CD8-positive, alpha-beta memory T cell (primary cell): Measurements from ENCODE around the gene MTHFD2L. TPM values are rescaled to one million over a fixed set of nuclear protein-coding genes. Genes with fewer than 3 reads are reported as not detected.

ENCODE experiments used
- CTCF ChIA-PET: fragments of 350-600 bp; sonication (Branson Sonifier 250); formaldehyde crosslinking; loops from one replicate; lab custom pipeline; 2021; ENCODE audit warnings: antibody characterized with exemption; lab: Charles Lee
- POLR2A ChIA-PET: fragments of 350-600 bp; sonication (Branson Sonifier 250); formaldehyde crosslinking; loops from one replicate; lab custom pipeline; 2021; ENCODE audit warnings: antibody characterized with exemption; lab: Charles Lee
- DNase-seq, 5 donors: peaks; one replicate each; pipeline versions ENCODE4 v3.0.0 to v3.0.0-alpha.2; 2020 to 2022; ENCODE audit warnings: mixed read lengths in 1 of 5
- H3K27ac ChIP-seq: one replicate; pipeline ENCODE4 v1.7.0; 2013; ENCODE audit warnings: low read depth, mild to moderate bottlenecking, low read length, moderate library complexity
- H3K27me3 ChIP-seq: 2 replicates; pipeline ENCODE4 v1.7.0; 2013; ENCODE audit warnings: low read length, mild to moderate bottlenecking; ENCODE audit not compliant: insufficient read depth, poor library complexity, severe bottlenecking
- H3K36me3 ChIP-seq: 2 replicates; pipeline ENCODE4 v1.7.0; 2013; ENCODE audit warnings: mild to moderate bottlenecking, low read length, moderate library complexity; ENCODE audit not compliant: insufficient read depth
- H3K4me1 ChIP-seq: 2 replicates; pipeline ENCODE4 v1.7.0; 2013; ENCODE audit warnings: mild to moderate bottlenecking, low read length, moderate library complexity; ENCODE audit not compliant: insufficient read depth
- H3K4me3 ChIP-seq: 2 replicates; pipeline ENCODE4 v1.7.0; 2013; ENCODE audit warnings: mild to moderate bottlenecking, low read length
- H3K9me3 ChIP-seq: 2 replicates; pipeline ENCODE4 v1.7.0; 2013; ENCODE audit warnings: mild to moderate bottlenecking, low read length
- H3K27ac Mint-ChIP-seq, 8 donors: one replicate each; pipeline ENCODE4 v1.8.0; 2020 to 2021; ENCODE audit warnings: mixed read lengths in 8 of 8, mild to moderate bottlenecking in 6 of 8, inconsistent platforms in 3 of 8, moderate library complexity in 3 of 8
- H3K27me3 Mint-ChIP-seq, 2 donors: one replicate each; pipeline ENCODE4 v1.8.0; 2020 to 2021; ENCODE audit warnings: mixed read lengths in 2 of 2, mild to moderate bottlenecking in 1 of 2, moderate library complexity in 1 of 2
- H3K36me3 Mint-ChIP-seq, 3 donors: one replicate each; pipeline ENCODE4 v1.8.0; 2020 to 2021; ENCODE audit warnings: mixed read lengths in 3 of 3, inconsistent platforms in 1 of 3, mild to moderate bottlenecking in 1 of 3
- H3K4me1 Mint-ChIP-seq, 3 donors: one replicate each; pipeline ENCODE4 v1.8.0; 2020 to 2021; ENCODE audit warnings: mixed read lengths in 3 of 3, inconsistent platforms in 1 of 3, mild to moderate bottlenecking in 1 of 3
- H3K4me3 Mint-ChIP-seq, 7 donors: one replicate each; pipeline ENCODE4 v1.8.0; 2020 to 2021; ENCODE audit warnings: mixed read lengths in 7 of 7, mild to moderate bottlenecking in 6 of 7, moderate library complexity in 4 of 7, inconsistent platforms in 2 of 7
- H3K9me3 Mint-ChIP-seq, 5 donors: one replicate each; pipeline ENCODE4 v1.8.0; 2020 to 2022; ENCODE audit warnings: mixed read lengths in 5 of 5, mild to moderate bottlenecking in 3 of 5, moderate library complexity in 2 of 5, inconsistent platforms in 1 of 5
- polyA plus RNA-seq: library from polyadenylated mRNA; unstranded; fragments of 300-500 nt; fragmentation: Illumina TruSeq; gene quantifications from one replicate; pipeline ENCODE4 v1.2.3, GENCODE V29; 2021
- total RNA-seq, 2 experiments: library from RNA; stranded (reverse); gene quantifications; one replicate each; pipeline ENCODE4 v1.2.3, GENCODE V29; 2021

Gene MTHFD2L
- total and polyA plus RNA-seq, 3 experiments from 2014 or later, result 5.0 to 8.5 (median 7.5) TPM

DNA sequence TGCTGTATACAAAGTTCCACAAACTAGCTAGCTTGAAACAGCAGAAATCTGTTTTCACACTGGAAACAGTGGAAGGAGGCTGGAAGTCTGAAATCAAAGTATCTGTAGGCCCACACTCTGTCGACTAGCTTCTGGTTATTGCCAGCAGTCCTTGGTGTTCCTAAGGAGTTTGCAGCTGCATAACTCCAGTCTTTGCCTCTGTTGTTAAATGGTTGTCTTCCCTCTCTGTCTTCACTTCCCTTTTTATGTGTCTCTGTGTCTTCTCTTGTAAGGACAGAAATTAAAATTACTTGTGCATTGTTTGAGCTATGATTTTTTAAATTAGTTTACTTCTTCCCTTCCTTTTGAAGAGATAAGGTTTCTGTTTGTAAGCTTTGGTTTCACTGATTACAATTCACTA lies 8.2 kb downstream of the MTHFD2L start:
- Histone ChIP-seq H3K27ac (no peak overlapping the region), H3K36me3 (peaks cover 4% of the 10 kb centered on the region), H3K27me3 (no peaks in the 10 kb centered on the region), H3K4me3 (no peak overlapping the region), H3K4me1 (no peaks in the 10 kb centered on the region), H3K9me3 (no peaks in the 10 kb centered on the region)
- peaks cover 0 to 16% (median 2%) of the 10 kb centered on the region in 3 donors for H3K4me1 Mint-ChIP-seq
- peaks cover 5 to 20% (median 15%) of the 10 kb centered on the region in 3 donors for H3K36me3 Mint-ChIP-seq
- H3K27ac Mint-ChIP-seq, result no peak overlapping the region
- H3K9me3 Mint-ChIP-seq, result no peaks in the 10 kb centered on the region
- no peak overlapping the region for H3K4me3 Mint-ChIP-seq
- no peaks in the 10 kb centered on the region for H3K27me3 Mint-ChIP-seq
- DNase-seq, result no peak
- ChIA-PET CTCF (no interaction called here), POLR2A (no interaction called here)

DNA sequence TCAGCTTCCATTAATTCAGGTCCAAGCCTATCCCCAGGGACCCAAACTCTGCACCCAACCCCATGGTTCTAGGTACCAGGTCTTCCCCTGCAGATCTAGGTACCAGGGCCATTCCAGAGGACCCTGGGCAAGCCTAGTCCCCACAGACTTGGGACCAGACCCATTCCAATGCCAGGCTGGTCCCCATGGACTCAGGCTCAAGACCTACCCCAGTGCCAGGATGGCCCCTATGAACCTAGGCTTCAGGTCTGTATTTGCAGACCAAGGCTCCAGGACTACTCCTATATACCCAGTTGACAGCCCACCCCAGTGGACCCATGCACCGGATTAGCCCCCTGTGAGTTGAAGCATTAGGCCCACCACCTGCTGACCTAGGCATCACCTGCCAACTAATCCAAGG lies 8.9 kb downstream of the MTHFD2L start:
- Mint-ChIP-seq H3K36me3 (peaks cover 3 to 14% (median 10%) of the 10 kb centered on the region in 3 donors), H3K27me3 (no peaks in the 10 kb centered on the region), H3K9me3 (no peaks in the 10 kb centered on the region), H3K4me3 (no peak overlapping the region), H3K27ac (no peak overlapping the region), H3K4me1 (peaks cover 0 to 9% (median 0%) of the 10 kb centered on the region in 3 donors)
- Histone ChIP-seq H3K9me3 (no peaks in the 10 kb centered on the region), H3K27ac (no peak overlapping the region), H3K4me1 (no peaks in the 10 kb centered on the region), H3K4me3 (no peak overlapping the region), H3K36me3 (no peaks in the 10 kb centered on the region), H3K27me3 (no peaks in the 10 kb centered on the region)
- ChIA-PET CTCF (no interaction called here), POLR2A (no interaction called here)
- DNase-seq, result no peak

DNA sequence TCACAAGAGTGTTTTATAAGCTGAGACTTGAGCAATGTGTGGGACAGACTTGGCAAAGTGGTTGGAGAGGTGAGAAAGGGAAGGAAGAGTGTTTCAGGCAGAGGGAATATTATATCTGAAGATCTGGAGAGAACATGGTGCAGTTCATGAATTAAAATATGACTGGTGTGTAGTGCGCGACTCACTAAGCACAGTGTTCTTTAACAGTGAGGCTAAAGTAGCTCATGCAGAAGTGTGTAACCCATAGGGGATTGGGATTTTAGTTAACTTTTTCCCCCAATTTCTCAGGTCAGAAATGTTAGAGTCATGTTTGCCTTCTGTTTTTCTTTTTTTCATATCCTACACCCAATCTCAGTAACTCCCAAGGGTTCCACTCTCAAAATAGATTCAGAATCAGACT lies 9.7 kb downstream of the MTHFD2L start:
- no peaks in the 10 kb centered on the region for H3K9me3 ChIP-seq
- Mint-ChIP-seq H3K9me3 (no peaks in the 10 kb centered on the region), H3K4me3 (no peak overlapping the region), H3K36me3 (peaks cover 0 to 9% (median 9%) of the 10 kb centered on the region in 3 donors), H3K27ac (no peak overlapping the region), H3K4me1 (peaks cover 0 to 5% (median 0%) of the 10 kb centered on the region in 3 donors), H3K27me3 (no peaks in the 10 kb centered on the region)
- no peak overlapping the region for H3K27ac ChIP-seq
- H3K36me3 ChIP-seq, result no peaks in the 10 kb centered on the region
- H3K27me3 ChIP-seq, result no peaks in the 10 kb centered on the region
- H3K4me3 ChIP-seq, result no peak overlapping the region
- CTCF ChIA-PET, result no interaction called here
- POLR2A ChIA-PET, result no interaction called here
- H3K4me1 ChIP-seq, result no peaks in the 10 kb centered on the region
- no peak for DNase-seq

GRCh38 chr4:74168841-74169240 lies 10.9 kb downstream of the MTHFD2L start:
- peaks cover 0 to 5% (median 0%) of the 10 kb centered on the region in 3 donors for H3K4me1 Mint-ChIP-seq
- H3K36me3 Mint-ChIP-seq, result peaks cover 0 to 7% (median 6%) of the 10 kb centered on the region in 3 donors
- H3K9me3 ChIP-seq, result no peaks in the 10 kb centered on the region
- no peaks in the 10 kb centered on the region for H3K4me1 ChIP-seq
- no peaks in the 10 kb centered on the region for H3K9me3 Mint-ChIP-seq
- CTCF ChIA-PET, result no interaction called here
- H3K36me3 ChIP-seq, result no peaks in the 10 kb centered on the region
- POLR2A ChIA-PET, result no interaction called here
- no peak overlapping the region for H3K27ac ChIP-seq
- no peak for DNase-seq
- no peaks in the 10 kb centered on the region for H3K27me3 Mint-ChIP-seq
- H3K27me3 ChIP-seq, result no peaks in the 10 kb centered on the region
- no peak overlapping the region for H3K27ac Mint-ChIP-seq
- no peak overlapping the region for H3K4me3 ChIP-seq
- H3K4me3 Mint-ChIP-seq, result no peak overlapping the region

- CTCF ChIA-PET, result no interaction called here
- H3K4me3 ChIP-seq, result no peak overlapping the region
- H3K27me3 ChIP-seq, result no peaks in the 10 kb centered on the region
- Mint-ChIP-seq H3K4me1 (peaks cover 0 to under 1% (median 0%) of the 10 kb centered on the region in 3 donors), H3K4me3 (no peak overlapping the region), H3K36me3 (peaks cover 0 to 11% (median 2%) of the 10 kb centered on the region in 3 donors), H3K9me3 (no peaks in the 10 kb centered on the region), H3K27me3 (no peaks in the 10 kb centered on the region), H3K27ac (no peak overlapping the region)
- no peak for DNase-seq
- H3K9me3 ChIP-seq, result no peaks in the 10 kb centered on the region
- H3K36me3 ChIP-seq, result no peaks in the 10 kb centered on the region
- POLR2A ChIA-PET, result no interaction called here
- no peaks in the 10 kb centered on the region for H3K4me1 ChIP-seq
- H3K27ac ChIP-seq, result no peak overlapping the region
These were observed 15.4 kb downstream of the MTHFD2L start for GRCh38 chr4:74173321-74173720.

GRCh38 chr4:74174421-74174820 lies 16.5 kb downstream of the MTHFD2L start:
- H3K4me1 Mint-ChIP-seq, result no peaks in the 10 kb centered on the region
- H3K27ac Mint-ChIP-seq, result no peak overlapping the region
- Histone ChIP-seq H3K4me1 (no peaks in the 10 kb centered on the region), H3K4me3 (no peak overlapping the region), H3K27ac (no peak overlapping the region), H3K27me3 (no peaks in the 10 kb centered on the region), H3K9me3 (no peaks in the 10 kb centered on the region), H3K36me3 (no peaks in the 10 kb centered on the region)
- H3K9me3 Mint-ChIP-seq, result no peaks in the 10 kb centered on the region
- no peaks in the 10 kb centered on the region for H3K27me3 Mint-ChIP-seq
- peaks cover 0 to 11% (median 2%) of the 10 kb centered on the region in 3 donors for H3K36me3 Mint-ChIP-seq
- no peak for DNase-seq
- CTCF ChIA-PET, result no interaction called here
- POLR2A ChIA-PET, result no interaction called here
- no peak overlapping the region for H3K4me3 Mint-ChIP-seq

- no peaks in the 10 kb centered on the region for H3K27me3 ChIP-seq
- H3K4me1 ChIP-seq, result no peaks in the 10 kb centered on the region
- H3K9me3 ChIP-seq, result no peaks in the 10 kb centered on the region
- H3K36me3 Mint-ChIP-seq, result peaks cover 0 to 11% (median 2%) of the 10 kb centered on the region in 3 donors
- H3K4me3 ChIP-seq, result no peak overlapping the region
- H3K36me3 ChIP-seq, result no peaks in the 10 kb centered on the region
- H3K9me3 Mint-ChIP-seq, result no peaks in the 10 kb centered on the region
- no peak overlapping the region for H3K27ac Mint-ChIP-seq
- DNase-seq, result no peak
- no peak overlapping the region for H3K27ac ChIP-seq
- ChIA-PET POLR2A (no interaction called here), CTCF (no interaction called here)
- no peak overlapping the region for H3K4me3 Mint-ChIP-seq
- H3K27me3 Mint-ChIP-seq, result no peaks in the 10 kb centered on the region
- no peaks in the 10 kb centered on the region for H3K4me1 Mint-ChIP-seq
These were observed 17.0 kb downstream of the MTHFD2L start for GRCh38 chr4:74174941-74175340.

GRCh38 chr4:74175379-74175778 lies 17.5 kb downstream of the MTHFD2L start:
- ChIA-PET CTCF (no interaction called here), POLR2A (no interaction called here)
- H3K4me1 Mint-ChIP-seq, result no peaks in the 10 kb centered on the region
- Histone ChIP-seq H3K36me3 (no peaks in the 10 kb centered on the region), H3K27me3 (no peaks in the 10 kb centered on the region), H3K4me3 (no peak overlapping the region), H3K9me3 (no peaks in the 10 kb centered on the region), H3K27ac (no peak overlapping the region), H3K4me1 (no peaks in the 10 kb centered on the region)
- H3K27ac Mint-ChIP-seq, result no peak overlapping the region
- H3K9me3 Mint-ChIP-seq, result no peaks in the 10 kb centered on the region
- no peaks in the 10 kb centered on the region for H3K27me3 Mint-ChIP-seq
- H3K4me3 Mint-ChIP-seq, result no peak overlapping the region
- H3K36me3 Mint-ChIP-seq, result peaks cover 0 to 11% (median 2%) of the 10 kb centered on the region in 3 donors
- no peak for DNase-seq

DNA sequence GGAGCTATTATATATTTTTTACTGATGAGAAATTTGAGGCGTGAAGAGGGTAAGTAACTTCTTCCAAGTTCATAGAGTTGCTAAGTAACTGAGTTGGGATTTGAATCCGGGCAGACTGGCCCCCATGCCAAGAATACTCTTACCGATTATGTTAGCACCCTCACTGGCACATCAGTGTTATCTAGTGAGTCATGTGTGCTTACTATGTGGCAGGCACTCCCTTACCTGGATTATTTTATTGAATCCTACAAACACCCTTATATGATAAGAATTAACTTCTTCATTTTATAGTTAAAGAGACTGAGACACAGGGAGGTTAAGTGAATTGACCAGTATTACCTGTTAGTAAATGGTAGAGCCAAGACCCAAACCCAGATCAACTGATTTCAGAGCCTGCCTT lies 20.9 kb downstream of the MTHFD2L start:
- H3K9me3 Mint-ChIP-seq, result no peaks in the 10 kb centered on the region
- CTCF ChIA-PET, result no interaction called here

More for the DNA sequence above, 20.9 kb downstream of the MTHFD2L start:
- peaks cover 0 to 13% (median 2%) of the 10 kb centered on the region in 3 donors for H3K36me3 Mint-ChIP-seq
- Histone ChIP-seq H3K4me3 (no peak overlapping the region), H3K36me3 (no peaks in the 10 kb centered on the region), H3K27me3 (no peaks in the 10 kb centered on the region), H3K9me3 (no peaks in the 10 kb centered on the region), H3K4me1 (no peaks in the 10 kb centered on the region), H3K27ac (no peak overlapping the region)
- POLR2A ChIA-PET, result no interaction called here
- no peaks in the 10 kb centered on the region for H3K4me1 Mint-ChIP-seq
- DNase-seq, result no peak
- no peak overlapping the region for H3K4me3 Mint-ChIP-seq
- no peaks in the 10 kb centered on the region for H3K27me3 Mint-ChIP-seq
- H3K27ac Mint-ChIP-seq, result no peak overlapping the region
